HG03460 (cell line): ENCODE measurements around the gene ST7.
"Not testable (repeated sequence)": the region's sequence is repeated elsewhere in the genome, so short reads cannot be mapped to it uniquely, and the experiment has no call there.

Source experiments
- ATAC-seq: cut with Tn5 transposase; IDR thresholded peaks from one replicate; pipeline ENCODE4 v1.9.1; 2021; ENCODE audit not compliant: unreplicated experiment

The ST7 gene

GRCh38 chr7:116949941-116950801, 3.1 kb upstream of the ST7 start:
- ATAC-seq = no peak

GRCh38 chr7:116950889-116951351, 2.4 kb upstream of the ST7 start:
- ATAC-seq = no peak

- no peak for ATAC-seq
Measured at GRCh38 chr7:116951366-116952292, 1.7 kb upstream of the ST7 start.

- peak; percentile 16 for ATAC-seq
Measured at GRCh38 chr7:116952635-116953371, 498 bp upstream of the ST7 start.

- peak; percentile 16 for ATAC-seq
Measured at GRCh38 chr7:116953906-116954838, 871 bp downstream of the ST7 start.

DNA sequence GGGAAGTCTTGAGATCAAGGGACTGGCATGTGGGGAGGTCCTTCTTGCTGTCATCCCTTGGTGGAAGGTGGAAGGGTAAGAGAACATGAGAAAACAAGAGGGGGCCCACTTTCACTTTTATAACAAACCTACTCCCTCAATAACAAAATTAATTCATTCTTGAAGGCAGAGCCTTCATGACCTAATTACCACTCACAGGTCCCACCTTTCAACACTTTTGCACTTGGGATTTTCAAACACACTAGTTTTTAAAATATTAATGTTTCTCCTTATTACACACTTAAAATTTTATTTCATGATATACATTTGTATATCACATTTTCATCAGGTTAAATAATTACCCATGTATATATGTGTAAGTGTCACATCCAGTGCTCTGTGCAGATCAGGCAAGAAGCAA, 2.0 kb downstream of the ST7 start:
- no peak for ATAC-seq

GRCh38 chr7:116955801-116956476, 2.6 kb downstream of the ST7 start:
- peak; percentile 76 for ATAC-seq

DNA sequence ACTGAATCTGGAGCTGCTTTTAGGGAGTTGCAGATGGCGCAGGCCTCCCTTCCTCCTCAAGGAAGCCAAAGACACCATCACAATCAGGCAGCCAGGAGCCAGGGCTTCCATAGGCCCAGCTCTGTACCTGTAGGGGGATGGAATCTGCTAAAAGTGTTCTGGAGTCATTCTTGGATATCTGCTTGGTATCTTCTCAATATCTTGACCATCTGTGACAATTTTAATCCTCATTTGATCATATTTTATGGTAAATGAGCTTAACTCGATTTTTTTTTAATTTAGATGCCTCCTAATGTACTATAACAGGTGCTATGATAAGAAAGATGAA, 3.1 kb downstream of the ST7 start:
- no peak for ATAC-seq

GRCh38 chr7:116957874-116958273, 4.6 kb downstream of the ST7 start:
- ATAC-seq = no peak

- not testable (repeated sequence) for ATAC-seq
Measured at GRCh38 chr7:116961966-116962673, 8.8 kb downstream of the ST7 start.

GRCh38 chr7:116963234-116963633, 9.9 kb downstream of the ST7 start:
- no peak for ATAC-seq

DNA sequence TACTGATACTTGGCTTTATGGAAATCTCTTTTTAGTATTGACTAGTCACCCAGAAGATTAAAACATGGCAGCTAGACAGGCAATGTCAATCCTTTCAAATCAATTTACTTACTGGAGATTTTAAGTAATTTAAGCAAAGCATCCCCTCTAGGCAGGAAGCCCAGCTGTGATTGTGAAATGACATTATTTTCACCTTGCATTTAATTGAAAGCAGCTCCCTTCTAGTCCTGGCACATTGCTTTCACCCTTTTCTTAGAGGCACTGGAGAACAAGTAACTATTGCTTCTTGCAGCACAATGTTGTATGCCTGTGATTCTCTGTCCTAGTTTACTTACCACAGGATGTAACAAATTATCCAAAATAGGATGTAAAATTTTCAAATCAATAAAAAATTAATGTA, 13.3 kb downstream of the ST7 start:
- ATAC-seq = no peak

GRCh38 chr7:116967254-116967922, 14.1 kb downstream of the ST7 start:
- ATAC-seq = no peak

DNA sequence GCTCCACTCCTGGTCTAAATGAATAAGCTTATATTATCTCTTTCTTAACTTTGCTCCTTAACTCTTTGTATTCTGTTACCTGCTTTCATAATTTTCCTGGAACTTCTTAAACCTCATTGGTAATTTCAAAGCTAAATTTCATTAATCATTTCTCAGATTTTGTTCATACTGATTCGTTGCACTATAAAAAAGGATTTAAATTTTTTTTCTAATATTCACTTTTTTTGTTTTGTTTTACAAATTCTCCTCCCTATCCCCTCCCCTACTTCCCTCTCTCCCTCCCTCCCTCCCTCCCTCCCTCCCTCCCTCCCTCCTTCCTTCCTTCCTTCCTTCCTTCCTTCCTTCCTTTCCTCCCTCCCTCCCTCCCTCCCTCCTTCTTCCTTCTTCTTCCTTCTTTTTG, 14.7 kb downstream of the ST7 start:
- no peak for ATAC-seq

- no peak for ATAC-seq
Measured at GRCh38 chr7:116968631-116969030, 15.3 kb downstream of the ST7 start.

GRCh38 chr7:116969371-116969902, 16.1 kb downstream of the ST7 start:
- no peak for ATAC-seq

DNA sequence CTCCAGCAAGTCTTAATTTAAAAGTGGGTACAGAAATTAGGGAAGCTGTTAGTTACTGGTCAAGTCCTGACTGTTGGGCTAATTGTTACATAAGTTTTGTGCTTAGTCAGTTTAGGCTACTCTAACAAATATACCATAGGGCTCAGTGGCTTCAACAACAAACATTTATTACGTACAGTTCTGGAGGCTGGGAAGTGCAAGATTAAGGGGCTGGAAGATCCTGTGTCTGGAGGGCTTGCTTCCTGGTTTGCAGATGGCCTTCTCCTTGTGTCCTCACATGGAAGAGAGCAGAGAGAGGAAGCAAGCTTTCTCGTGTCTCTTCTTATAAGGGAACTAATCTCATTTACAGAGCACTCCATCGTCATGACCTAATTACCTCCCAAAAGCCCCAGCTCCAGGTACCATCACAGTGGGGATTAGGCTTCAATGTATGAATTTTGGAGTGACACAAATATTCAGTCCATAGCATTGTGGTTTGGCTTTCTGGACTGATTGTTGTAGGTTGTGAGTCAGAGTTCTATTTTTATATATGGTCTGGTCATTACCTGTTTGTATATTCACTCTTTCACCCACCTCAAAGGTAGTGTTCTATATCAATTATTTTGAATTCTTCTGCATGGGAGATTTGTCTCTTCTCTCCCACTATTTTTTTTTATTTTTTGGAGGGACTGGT, 17.1 kb downstream of the ST7 start:
- ATAC-seq = peak; percentile 58

GRCh38 chr7:116971153-116971552, 17.9 kb downstream of the ST7 start:
- not testable (repeated sequence) for ATAC-seq
